Stimulated activated naive CD8-positive, alpha-beta T cell treated with anti-CD3 and anti-CD28 coated beads, Interleukin-15, amount 100 ng/mL, for 72 hours (primary cell): ENCODE results near the gene ADAP2.
"Not testable (repeated sequence)": the region's sequence is repeated elsewhere in the genome, so short reads cannot be mapped to it uniquely, and the experiment has no call there.

Experiments used
- ATAC-seq: fragments of 150-1000 bp; cut with Tn5 transposase; 2 replicates; pipeline ENCODE4 v1.10.0; 2021; ENCODE audit warnings: mild to moderate bottlenecking, moderate library complexity
- DNase-seq, 2 donors: peaks; one replicate each; pipeline ENCODE4 v3.0.0; 2021 to 2022
- H3K27ac Mint-ChIP-seq, 2 donors: one replicate each; pipeline ENCODE4 v1.8.0; 2022; ENCODE audit warnings: mild to moderate bottlenecking in 2 of 2, mixed read lengths in 2 of 2, moderate library complexity in 2 of 2
- H3K27me3 Mint-ChIP-seq: one replicate; pipeline ENCODE4 v1.8.0; 2022; ENCODE audit warnings: mixed read lengths
- H3K4me1 Mint-ChIP-seq: one replicate; pipeline ENCODE4 v1.8.0; 2022; ENCODE audit warnings: mild to moderate bottlenecking, mixed read lengths
- H3K4me3 Mint-ChIP-seq, 2 donors: one replicate each; pipeline ENCODE4 v1.8.0; 2022; ENCODE audit warnings: mild to moderate bottlenecking in 2 of 2, mixed read lengths in 2 of 2, moderate library complexity in 1 of 2
- H3K9me3 Mint-ChIP-seq, 2 donors: one replicate each; pipeline ENCODE4 v1.8.0; 2022; ENCODE audit warnings: mixed read lengths in 2 of 2

ADAP2 gene

GRCh38 chr17:30979919-30980318 lies 58.2 kb downstream of the ADAP2 start:
- ATAC-seq, DNase-seq, H3K9me3 Mint-ChIP-seq, H3K27ac Mint-ChIP-seq, H3K27me3 Mint-ChIP-seq, H3K4me1 Mint-ChIP-seq, H3K4me3 Mint-ChIP-seq: not testable (repeated sequence)

- no peak for ATAC-seq
These were observed 60.1 kb downstream of the ADAP2 start for GRCh38 chr17:30981531-30982519.

GRCh38 chr17:30982855-30983254 lies 61.1 kb downstream of the ADAP2 start:
- no peak overlapping the region for H3K4me3 Mint-ChIP-seq
- ATAC-seq: no peak

More at GRCh38 chr17:30981531-30982519, 60.1 kb downstream of the ADAP2 start:
- no peak overlapping the region for H3K4me3 Mint-ChIP-seq
- H3K9me3 Mint-ChIP-seq: no peaks in the 10 kb centered on the region
- no peaks in the 10 kb centered on the region for H3K4me1 Mint-ChIP-seq
- DNase-seq: no peak
- no peak overlapping the region for H3K27ac Mint-ChIP-seq
- H3K27me3 Mint-ChIP-seq: no peaks in the 10 kb centered on the region

GRCh38 chr17:30990458-30990857 lies 68.7 kb downstream of the ADAP2 start:
- ATAC-seq (no peak), DNase-seq (no peak)

More at GRCh38 chr17:30982855-30983254, 61.1 kb downstream of the ADAP2 start:
- DNase-seq: no peak
- H3K27ac Mint-ChIP-seq: no peak overlapping the region
- H3K9me3 Mint-ChIP-seq: no peaks in the 10 kb centered on the region
- H3K27me3 Mint-ChIP-seq: no peaks in the 10 kb centered on the region
- H3K4me1 Mint-ChIP-seq: no peaks in the 10 kb centered on the region

GRCh38 chr17:30992551-30992950 lies 70.8 kb downstream of the ADAP2 start:
- Mint-ChIP-seq H3K9me3 (no peaks in the 10 kb centered on the region), H3K4me3 (no peak overlapping the region), H3K27me3 (no peaks in the 10 kb centered on the region), H3K4me1 (no peaks in the 10 kb centered on the region), H3K27ac (no peak overlapping the region)
- ATAC-seq (no peak), DNase-seq (no peak)

More at GRCh38 chr17:30990458-30990857, 68.7 kb downstream of the ADAP2 start:
- no peaks in the 10 kb centered on the region for H3K4me1 Mint-ChIP-seq
- no peak overlapping the region for H3K27ac Mint-ChIP-seq
- H3K4me3 Mint-ChIP-seq: no peak overlapping the region
- H3K27me3 Mint-ChIP-seq: no peaks in the 10 kb centered on the region
- H3K9me3 Mint-ChIP-seq: no peaks in the 10 kb centered on the region

DNA sequence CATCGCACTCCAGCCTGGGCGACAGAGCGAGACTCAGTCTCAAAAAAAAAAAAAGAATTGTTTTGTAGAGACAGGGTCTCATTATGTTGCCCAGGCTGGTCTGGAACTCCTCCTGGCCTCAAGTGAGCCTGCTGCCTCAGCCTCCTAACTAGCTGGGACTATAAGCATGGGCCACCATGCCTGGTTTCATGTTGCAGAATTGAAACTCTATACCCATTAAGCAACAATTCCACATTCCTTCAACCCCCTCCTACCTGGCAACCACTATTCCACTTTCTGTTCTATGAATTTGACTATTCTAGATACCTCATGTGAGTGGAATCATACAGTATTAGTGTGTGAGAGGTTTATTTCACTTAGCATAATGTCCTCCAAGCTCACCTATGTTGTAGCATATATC lies 73.6 kb downstream of the ADAP2 start:
- H3K9me3 Mint-ChIP-seq: no peaks in the 10 kb centered on the region
- DNase-seq (no peak), ATAC-seq (no peak)
- H3K27me3 Mint-ChIP-seq: no peaks in the 10 kb centered on the region
- no peak overlapping the region for H3K27ac Mint-ChIP-seq
- H3K4me1 Mint-ChIP-seq: no peaks in the 10 kb centered on the region
- no peak overlapping the region for H3K4me3 Mint-ChIP-seq

DNA sequence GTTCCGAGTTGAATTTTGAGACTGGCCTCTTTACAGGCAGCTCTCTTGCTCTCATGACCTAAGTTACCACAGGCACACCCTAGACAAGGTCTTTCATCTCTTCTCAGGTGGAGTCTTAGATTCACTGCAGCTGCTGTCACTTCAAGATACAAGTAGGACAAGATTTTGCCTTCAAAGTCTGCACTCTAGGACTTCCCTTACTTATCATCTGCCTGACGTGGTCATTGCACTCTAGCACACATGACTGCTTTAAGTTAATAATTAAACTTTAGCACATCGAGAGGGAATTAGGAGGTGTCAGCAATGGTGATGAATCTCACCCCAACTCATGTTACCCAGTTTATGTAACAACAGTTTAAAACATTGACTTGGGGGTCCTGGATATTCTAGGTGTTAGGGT lies 74.7 kb downstream of the ADAP2 start:
- no peaks in the 10 kb centered on the region for H3K4me1 Mint-ChIP-seq
- no peak overlapping the region for H3K27ac Mint-ChIP-seq

GRCh38 chr17:30997270-30997669 lies 75.5 kb downstream of the ADAP2 start:
- H3K4me1 Mint-ChIP-seq: no peaks in the 10 kb centered on the region
- H3K9me3 Mint-ChIP-seq: no peaks in the 10 kb centered on the region
- no peak for DNase-seq
- H3K4me3 Mint-ChIP-seq: no peak overlapping the region
- H3K27me3 Mint-ChIP-seq: no peaks in the 10 kb centered on the region
- no peak for ATAC-seq
- H3K27ac Mint-ChIP-seq: no peak overlapping the region

More for the DNA sequence above, 74.7 kb downstream of the ADAP2 start:
- Mint-ChIP-seq H3K9me3 (no peaks in the 10 kb centered on the region), H3K27me3 (no peaks in the 10 kb centered on the region), H3K4me3 (no peak overlapping the region)
- no peak for ATAC-seq
- DNase-seq: no peak

GRCh38 chr17:30997842-30998241 lies 76.1 kb downstream of the ADAP2 start:
- no peak for ATAC-seq
- Mint-ChIP-seq H3K27ac (no peak overlapping the region), H3K4me3 (no peak overlapping the region), H3K27me3 (no peaks in the 10 kb centered on the region), H3K4me1 (no peaks in the 10 kb centered on the region), H3K9me3 (no peaks in the 10 kb centered on the region)
- no peak for DNase-seq

- Mint-ChIP-seq H3K9me3 (no peaks in the 10 kb centered on the region), H3K4me3 (no peak overlapping the region), H3K4me1 (no peaks in the 10 kb centered on the region), H3K27me3 (no peaks in the 10 kb centered on the region), H3K27ac (no peak overlapping the region)
- ATAC-seq: no peak
- DNase-seq: no peak
These were observed 80.3 kb downstream of the ADAP2 start for GRCh38 chr17:31002047-31002446.

- no peak overlapping the region for H3K4me3 Mint-ChIP-seq
- ATAC-seq (no peak), DNase-seq (no peak)
- H3K4me1 Mint-ChIP-seq: peaks cover 10% of the 10 kb centered on the region
- H3K9me3 Mint-ChIP-seq: no peaks in the 10 kb centered on the region
- peaks cover 10% of the 10 kb centered on the region for H3K27me3 Mint-ChIP-seq
- no peak overlapping the region for H3K27ac Mint-ChIP-seq
These were observed 81.6 kb downstream of the ADAP2 start for GRCh38 chr17:31003225-31003866.

- no peak for ATAC-seq
- Mint-ChIP-seq H3K4me1 (peaks cover 17% of the 10 kb centered on the region), H3K4me3 (no peak overlapping the region), H3K27ac (peak overlapping the region in 1 of 2 donors; percentile 8), H3K27me3 (peaks cover 18% of the 10 kb centered on the region), H3K9me3 (no peaks in the 10 kb centered on the region)
- no peak for DNase-seq
These were observed 82.4 kb downstream of the ADAP2 start for GRCh38 chr17:31004160-31004559.

DNA sequence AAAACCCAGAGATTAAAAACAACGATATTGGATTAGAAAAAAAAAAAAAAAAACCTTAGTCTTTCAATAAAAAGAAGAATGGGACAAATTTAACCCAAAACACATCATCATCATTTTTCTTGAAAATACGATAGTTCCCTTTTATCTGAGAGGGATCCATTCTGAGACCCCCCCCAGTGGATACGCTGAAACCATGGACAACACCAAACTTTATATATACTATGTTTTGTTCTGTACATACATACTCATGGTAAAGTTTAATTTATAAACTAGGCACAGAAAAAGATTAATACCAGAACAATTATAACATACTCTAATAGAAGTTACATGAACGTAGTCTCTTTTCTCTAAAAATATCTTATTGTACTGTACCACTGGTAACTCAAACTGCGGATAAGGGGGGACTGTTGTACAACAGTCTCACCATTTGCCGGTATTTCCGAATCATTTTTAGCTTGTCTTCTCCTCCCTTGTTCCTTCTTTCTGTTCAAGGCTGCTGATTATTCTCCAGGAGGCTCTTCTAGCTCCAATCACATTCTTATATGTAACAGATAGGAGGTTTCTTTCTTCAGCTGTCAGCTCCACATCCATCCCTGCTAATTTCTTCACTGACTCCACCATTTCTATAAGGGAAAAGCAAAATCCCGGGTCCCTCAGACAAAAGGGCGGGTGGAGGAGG lies 86.1 kb downstream of the ADAP2 start:
- H3K9me3 Mint-ChIP-seq: no peaks in the 10 kb centered on the region
- no peak for ATAC-seq
- H3K27ac Mint-ChIP-seq: peak overlapping the region; percentile 68 to 96
- DNase-seq: no peak
- peaks cover 28% of the 10 kb centered on the region for H3K27me3 Mint-ChIP-seq
- peak overlapping the region; percentile 76 to 89 for H3K4me3 Mint-ChIP-seq
- H3K4me1 Mint-ChIP-seq: peaks cover 19% of the 10 kb centered on the region

DNA sequence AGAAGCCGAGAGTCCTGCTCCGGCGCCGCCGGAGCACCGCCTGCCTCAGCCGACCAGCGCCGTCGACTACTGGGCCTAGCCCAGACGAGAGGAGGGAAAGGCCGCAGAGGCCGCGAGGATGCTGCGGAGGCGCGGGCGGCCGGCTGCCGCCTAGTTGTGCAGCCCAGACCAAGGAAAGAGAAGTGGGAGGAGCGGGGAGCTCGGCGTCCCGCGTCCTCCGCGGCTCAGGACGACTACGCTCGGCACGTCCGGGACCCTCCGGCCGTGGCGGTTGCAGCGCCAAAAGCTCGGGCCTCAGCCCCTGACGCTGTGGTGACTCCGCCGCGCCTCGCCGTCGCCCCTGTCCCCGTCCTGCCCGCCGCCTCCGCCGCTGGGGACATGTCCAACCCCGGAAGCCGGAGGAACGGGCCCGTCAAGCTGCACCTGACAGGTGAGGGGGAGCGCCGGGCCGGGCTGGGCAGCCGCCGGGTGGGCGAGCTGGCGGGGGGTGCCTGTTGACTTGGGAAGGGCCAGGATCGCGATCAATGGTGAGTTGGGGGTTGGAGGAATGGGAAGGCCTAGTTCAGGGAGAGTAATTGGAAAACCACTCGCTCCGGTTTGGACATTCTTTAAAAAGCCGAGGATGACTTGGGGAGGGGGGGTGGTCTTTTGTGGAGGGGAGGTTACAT lies 86.8 kb downstream of the ADAP2 start:
- Mint-ChIP-seq H3K9me3 (no peaks in the 10 kb centered on the region), H3K27ac (peak overlapping the region; percentile 92 to 96), H3K4me1 (peaks cover 19% of the 10 kb centered on the region), H3K27me3 (peaks cover 28% of the 10 kb centered on the region), H3K4me3 (peak overlapping the region; percentile 76 to 89)
- ATAC-seq (peak; percentile 91), DNase-seq (peak; percentile 56 to 67)
